RWPE2 (cell line): ENCODE results near the gene PLAGL2.

Source experiments
- ATAC-seq: fragments of 200-7000 bp; cut with Tn5 transposase; 3 replicates; pipeline ENCODE4 v1.9.1; 2021; ENCODE audit warnings: low read depth
- DNase-seq: peaks from one replicate; pipeline ENCODE4 v3.0.0-alpha.2; 2020; ENCODE audit warnings: low spot score
- H3K27ac ChIP-seq: fragments of 450-650 bp; 2 replicates; pipeline ENCODE4 v1.5.1; 2017; ENCODE audit warnings: mild to moderate bottlenecking; ENCODE audit not compliant: poor library complexity, severe bottlenecking
- H3K27me3 ChIP-seq: fragments of 250-450 bp; sonication (Bioruptor Pico); 2 replicates; pipeline ENCODE4 v1.5.1; 2021; ENCODE audit warnings: mild to moderate bottlenecking, moderate library complexity; ENCODE audit not compliant: insufficient read depth, poor library complexity, severe bottlenecking
- H3K36me3 ChIP-seq: fragments of 250-450 bp; sonication (Bioruptor Pico); 2 replicates; pipeline ENCODE4 v1.5.1; 2020; ENCODE audit warnings: low read depth, mild to moderate bottlenecking, moderate library complexity
- H3K4me1 ChIP-seq: fragments of 250-450 bp; sonication (Bioruptor Pico); 2 replicates; pipeline ENCODE4 v1.5.1; 2021; ENCODE audit warnings: mild to moderate bottlenecking, moderate library complexity; ENCODE audit not compliant: insufficient read depth, poor library complexity, severe bottlenecking
- H3K4me3 ChIP-seq: fragments of 250-450 bp; sonication (Bioruptor Pico); 2 replicates; pipeline ENCODE4 v1.5.1; 2021; ENCODE audit warnings: mild to moderate bottlenecking, moderate library complexity; ENCODE audit not compliant: severe bottlenecking
- H3K9me3 ChIP-seq: fragments of 250-450 bp; sonication (Bioruptor Pico); 2 replicates; pipeline ENCODE4 v1.5.1; 2021; ENCODE audit warnings: mild to moderate bottlenecking, moderate library complexity; ENCODE audit not compliant: severe bottlenecking
- CTCF ChIP-seq: fragments of 450-650 bp; IDR thresholded peaks from one replicate; pipeline ENCODE4 v1.5.1; 2017; ENCODE audit warnings: mild to moderate bottlenecking, moderate library complexity; ENCODE audit not compliant: poor library complexity, severe bottlenecking

PLAGL2 gene

GRCh38 chr20:32240205-32240604 is 32.7 kb upstream of the PLAGL2 start:
- H3K4me3 ChIP-seq: no peak overlapping the region
- DNase-seq: no peak
- H3K36me3 ChIP-seq: peaks cover 6% of the 10 kb centered on the region
- H3K27me3 ChIP-seq: no peaks in the 10 kb centered on the region
- ATAC-seq: no peak
- no peak overlapping the region for H3K27ac ChIP-seq
- no peaks in the 10 kb centered on the region for H3K9me3 ChIP-seq
- peaks cover 7% of the 10 kb centered on the region for H3K4me1 ChIP-seq
- TF ChIP-seq CTCF: peak; percentile 35

GRCh38 chr20:32238483-32239425 is 31.2 kb upstream of the PLAGL2 start:
- Histone ChIP-seq H3K27ac (no peak overlapping the region), H3K4me3 (no peak overlapping the region)

GRCh38 chr20:32237419-32237818 is 29.9 kb upstream of the PLAGL2 start:
- Histone ChIP-seq H3K27ac (no peak overlapping the region), H3K36me3 (peaks cover 33% of the 10 kb centered on the region), H3K9me3 (no peaks in the 10 kb centered on the region), H3K27me3 (no peaks in the 10 kb centered on the region), H3K4me3 (no peak overlapping the region), H3K4me1 (peaks cover 7% of the 10 kb centered on the region)
- TF ChIP-seq CTCF: no peak
- ATAC-seq (peak; percentile 4; the same call in 1 of the 3 replicates), DNase-seq (no peak)

More at GRCh38 chr20:32238483-32239425, 31.2 kb upstream of the PLAGL2 start:
- H3K27me3 ChIP-seq: no peaks in the 10 kb centered on the region
- TF ChIP-seq CTCF: no peak
- peaks cover 7% of the 10 kb centered on the region for H3K4me1 ChIP-seq
- DNase-seq (no peak), ATAC-seq (no peak)
- H3K9me3 ChIP-seq: no peaks in the 10 kb centered on the region
- peaks cover 20% of the 10 kb centered on the region for H3K36me3 ChIP-seq

- ATAC-seq (no peak), DNase-seq (no peak)
- TF ChIP-seq CTCF: no peak
- H3K4me3 ChIP-seq: no peak overlapping the region
- no peak overlapping the region for H3K27ac ChIP-seq
- peaks cover 7% of the 10 kb centered on the region for H3K4me1 ChIP-seq
- no peaks in the 10 kb centered on the region for H3K27me3 ChIP-seq
- peaks cover 39% of the 10 kb centered on the region for H3K36me3 ChIP-seq
- no peaks in the 10 kb centered on the region for H3K9me3 ChIP-seq
Observed at GRCh38 chr20:32236819-32237218, 29.3 kb upstream of the PLAGL2 start.

- no peak for DNase-seq
- ATAC-seq: peak; percentile 69
- Histone ChIP-seq H3K36me3 (peaks cover 47% of the 10 kb centered on the region), H3K4me1 (peaks cover 7% of the 10 kb centered on the region), H3K4me3 (no peak overlapping the region), H3K9me3 (no peaks in the 10 kb centered on the region), H3K27me3 (no peaks in the 10 kb centered on the region), H3K27ac (no peak overlapping the region)
- no peak for TF ChIP-seq CTCF
Observed at GRCh38 chr20:32236048-32236533, 28.5 kb upstream of the PLAGL2 start.
